H1 (cell line): ENCODE results near the gene CPD.

Experiments used
- CTBP2 ChIP-seq: IDR thresholded peaks from 2 replicates; pipeline ENCODE4 v1.7.0; 2011; ENCODE audit warnings: borderline replicate concordance, mild to moderate bottlenecking, moderate library complexity, mixed read lengths, low read length; ENCODE audit not compliant: insufficient read depth, insufficient read length
- EP300 ChIP-seq, 2 experiments: IDR thresholded peaks; 1 replicate in 1 of 2; 2 replicates in 1 of 2; pipeline ENCODE4 v1.6.1; 2011 to 2012; ENCODE audit warnings: low read depth in 2 of 2, low read length in 2 of 2, mild to moderate bottlenecking in 2 of 2, borderline replicate concordance in 1 of 2, inconsistent platforms in 1 of 2, moderate library complexity in 1 of 2
- EZH2 ChIP-seq: fragments of 200-600 bp; sonication (generic); IDR thresholded peaks from 2 replicates; pipeline ENCODE4 v1.7.1; 2012; ENCODE audit warnings: low read depth, mild to moderate bottlenecking, moderate library complexity, low read length, inconsistent platforms; ENCODE audit not compliant: severe bottlenecking
- HDAC6 ChIP-seq: IDR thresholded peaks from one replicate; pipeline ENCODE4 v1.7.1; 2012; ENCODE audit warnings: low read depth, mild to moderate bottlenecking, inconsistent platforms, low read length, moderate library complexity
- PHF8 ChIP-seq: fragments of 200-600 bp; sonication (generic); conservative IDR thresholded peaks from 2 replicates; pipeline ENCODE4 v1.7.1; 2012; ENCODE audit warnings: low read depth, mild to moderate bottlenecking, inconsistent platforms, low read length, moderate library complexity
- SAP30 ChIP-seq: fragments of 300-600 bp; sonication (generic); IDR thresholded peaks from 2 replicates; pipeline ENCODE4 v1.7.1; 2012; ENCODE audit warnings: low read length, moderate library complexity, mild to moderate bottlenecking, inconsistent platforms; ENCODE audit not compliant: insufficient read depth, insufficient replicate concordance
- TF ChIP-seq, protein P1 (sequence below), 3 experiments: IDR thresholded peaks; 1 replicate in 2 of 3; 2 replicates in 1 of 3; pipeline versions ENCODE4 v1.5.1 to v1.6.1; 2011; ENCODE audit warnings: low read length in 3 of 3, mild to moderate bottlenecking in 3 of 3, inconsistent platforms in 2 of 3, low read depth in 1 of 3, moderate library complexity in 1 of 3; ENCODE audit not compliant: insufficient read depth in 1 of 3; ENCODE audit errors: control extremely low read depth in 1 of 3
- TF ChIP-seq, protein P2 (sequence below): IDR thresholded peaks from 2 replicates; pipeline ENCODE4 v1.6.1; 2012; ENCODE audit warnings: low read length, inconsistent platforms

DNA sequence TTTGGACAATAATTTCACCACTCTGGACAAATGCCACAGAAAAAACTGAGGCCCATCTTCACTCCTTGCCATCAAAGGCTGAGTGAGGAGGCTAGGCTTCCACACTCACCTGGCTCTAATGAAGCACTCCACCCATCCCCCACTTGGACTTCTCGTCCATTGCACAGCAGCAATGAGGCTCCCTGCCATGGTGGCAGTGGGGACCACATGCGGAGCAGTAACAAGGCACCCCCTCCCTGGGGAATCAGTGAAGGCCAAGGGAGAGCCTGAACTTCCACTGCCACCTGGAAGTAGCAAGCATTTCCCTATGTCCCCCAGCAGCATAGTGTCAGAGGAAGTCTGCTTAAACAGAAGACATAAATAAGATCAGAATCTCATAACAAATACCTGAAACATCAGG is 96.5 kb downstream of the CPD start:
- TF ChIP-seq, protein P1, sequence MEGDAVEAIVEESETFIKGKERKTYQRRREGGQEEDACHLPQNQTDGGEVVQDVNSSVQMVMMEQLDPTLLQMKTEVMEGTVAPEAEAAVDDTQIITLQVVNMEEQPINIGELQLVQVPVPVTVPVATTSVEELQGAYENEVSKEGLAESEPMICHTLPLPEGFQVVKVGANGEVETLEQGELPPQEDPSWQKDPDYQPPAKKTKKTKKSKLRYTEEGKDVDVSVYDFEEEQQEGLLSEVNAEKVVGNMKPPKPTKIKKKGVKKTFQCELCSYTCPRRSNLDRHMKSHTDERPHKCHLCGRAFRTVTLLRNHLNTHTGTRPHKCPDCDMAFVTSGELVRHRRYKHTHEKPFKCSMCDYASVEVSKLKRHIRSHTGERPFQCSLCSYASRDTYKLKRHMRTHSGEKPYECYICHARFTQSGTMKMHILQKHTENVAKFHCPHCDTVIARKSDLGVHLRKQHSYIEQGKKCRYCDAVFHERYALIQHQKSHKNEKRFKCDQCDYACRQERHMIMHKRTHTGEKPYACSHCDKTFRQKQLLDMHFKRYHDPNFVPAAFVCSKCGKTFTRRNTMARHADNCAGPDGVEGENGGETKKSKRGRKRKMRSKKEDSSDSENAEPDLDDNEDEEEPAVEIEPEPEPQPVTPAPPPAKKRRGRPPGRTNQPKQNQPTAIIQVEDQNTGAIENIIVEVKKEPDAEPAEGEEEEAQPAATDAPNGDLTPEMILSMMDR (IDR thresholded peaks at IDR 0.05; ENCODE audit: control extremely low read depth in 1 of 3, insufficient read depth in 1 of 3, low read depth in 1 of 3, low read length in 3 of 3), result no peak
- TF ChIP-seq, protein P2, sequence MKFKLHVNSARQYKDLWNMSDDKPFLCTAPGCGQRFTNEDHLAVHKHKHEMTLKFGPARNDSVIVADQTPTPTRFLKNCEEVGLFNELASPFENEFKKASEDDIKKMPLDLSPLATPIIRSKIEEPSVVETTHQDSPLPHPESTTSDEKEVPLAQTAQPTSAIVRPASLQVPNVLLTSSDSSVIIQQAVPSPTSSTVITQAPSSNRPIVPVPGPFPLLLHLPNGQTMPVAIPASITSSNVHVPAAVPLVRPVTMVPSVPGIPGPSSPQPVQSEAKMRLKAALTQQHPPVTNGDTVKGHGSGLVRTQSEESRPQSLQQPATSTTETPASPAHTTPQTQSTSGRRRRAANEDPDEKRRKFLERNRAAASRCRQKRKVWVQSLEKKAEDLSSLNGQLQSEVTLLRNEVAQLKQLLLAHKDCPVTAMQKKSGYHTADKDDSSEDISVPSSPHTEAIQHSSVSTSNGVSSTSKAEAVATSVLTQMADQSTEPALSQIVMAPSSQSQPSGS, result no peak
- TF ChIP-seq SAP30, result no peak
- TF ChIP-seq EP300 (IDR thresholded peaks at IDR 0.05; ENCODE audit: borderline replicate concordance in 1 of 2, low read depth in 2 of 2, low read length in 2 of 2), result no peak
- TF ChIP-seq PHF8, result no peak
- TF ChIP-seq HDAC6, result no peak
- no peak for TF ChIP-seq CTBP2
- no peak for TF ChIP-seq EZH2
